CD14-positive monocyte (primary cell): ENCODE measurements around the gene SLC36A4. TPM values are rescaled to one million over a fixed set of nuclear protein-coding genes. Genes with fewer than 3 reads are reported as not detected.

Experiments
- DNase-seq, 3 donors: peaks; one replicate each; pipeline ENCODE4 v3.0.0-alpha.2; 2011 to 2022
- H2AFZ ChIP-seq: 2 replicates; pipeline ENCODE4 v1.6.0; 2012; ENCODE audit warnings: mild to moderate bottlenecking, low read depth, low read length, inconsistent platforms; ENCODE audit not compliant: insufficient read depth, poor library complexity, severe bottlenecking
- H3K27ac ChIP-seq, 2 donors: 1 replicate in 1 of 2; 2 replicates in 1 of 2; pipeline ENCODE4 v1.5.1; 2012 to 2013; ENCODE audit warnings: low read length in 2 of 2, control low read depth in 1 of 2, inconsistent platforms in 1 of 2, low read depth in 1 of 2, mild to moderate bottlenecking in 1 of 2
- H3K27me3 ChIP-seq, 2 donors: one replicate each; pipeline versions ENCODE4 v1.6.0 to v1.6.1; 2011 to 2013; ENCODE audit warnings: low read length in 2 of 2; ENCODE audit not compliant: control insufficient read depth in 2 of 2, insufficient read depth in 2 of 2
- H3K36me3 ChIP-seq, 2 donors: replicated peaks in 1 of 2; 1 replicate in 1 of 2; 2 replicates in 1 of 2; pipeline versions ENCODE4 v1.5.1 to v1.6.1; 2012 to 2013; ENCODE audit warnings: low read length in 2 of 2, control low read depth in 1 of 2, inconsistent platforms in 1 of 2, mild to moderate bottlenecking in 1 of 2; ENCODE audit not compliant: insufficient read depth in 2 of 2, control insufficient read depth in 1 of 2
- H3K4me1 ChIP-seq, 2 donors: 1 replicate in 1 of 2; 2 replicates in 1 of 2; pipeline versions ENCODE4 v1.5.1 to v1.6.1; 2012 to 2013; ENCODE audit warnings: low read length in 2 of 2, control low read depth in 1 of 2, inconsistent platforms in 1 of 2, mild to moderate bottlenecking in 1 of 2, moderate library complexity in 1 of 2; ENCODE audit not compliant: insufficient read depth in 2 of 2, control insufficient read depth in 1 of 2
- H3K4me2 ChIP-seq: replicated peaks from 2 replicates; pipeline ENCODE3; 2012; ENCODE audit warnings: low read length, moderate library complexity, mild to moderate bottlenecking; ENCODE audit not compliant: poor library complexity, severe bottlenecking; ENCODE audit errors: extremely low read depth
- H3K4me3 ChIP-seq, 3 experiments: fragments of 200-600 bp in 1 of 3; sonication (generic) in 1 of 3; replicated peaks in 1 of 3; 1 replicate in 2 of 3; 2 replicates in 1 of 3; pipeline ENCODE4 v1.5.1; 2011 to 2013; ENCODE audit warnings: low read length in 3 of 3, mild to moderate bottlenecking in 3 of 3, control low read depth in 2 of 3, low read depth in 2 of 3, inconsistent platforms in 1 of 3, moderate library complexity in 1 of 3
- H3K79me2 ChIP-seq: 2 replicates; pipeline ENCODE4 v1.6.0; 2012; ENCODE audit warnings: mild to moderate bottlenecking, control low read depth, inconsistent platforms, low read length, moderate library complexity; ENCODE audit not compliant: insufficient read depth
- H3K9ac ChIP-seq: 2 replicates; pipeline ENCODE4 v1.6.0; 2017; ENCODE audit warnings: low read length, mild to moderate bottlenecking; ENCODE audit not compliant: insufficient read depth, poor library complexity, severe bottlenecking
- H3K9me3 ChIP-seq, 2 donors: replicated peaks in 1 of 2; 1 replicate in 1 of 2; 2 replicates in 1 of 2; pipeline versions ENCODE4 v1.5.1 to v1.6.1; 2012 to 2013; ENCODE audit warnings: low read length in 2 of 2, control low read depth in 1 of 2; ENCODE audit not compliant: control insufficient read depth in 1 of 2, insufficient read depth in 1 of 2
- H4K20me1 ChIP-seq: 2 replicates; pipeline ENCODE4 v1.6.0; 2012; ENCODE audit warnings: mild to moderate bottlenecking, low read length, control low read depth, moderate library complexity; ENCODE audit not compliant: insufficient read depth
- H3K27ac Mint-ChIP-seq, 7 donors: one replicate each; pipeline ENCODE4 v1.8.0; 2020; ENCODE audit warnings: mild to moderate bottlenecking in 7 of 7, mixed read lengths in 7 of 7, moderate library complexity in 6 of 7, inconsistent platforms in 2 of 7
- H3K27me3 Mint-ChIP-seq, 3 donors: one replicate each; pipeline ENCODE4 v1.8.0; 2021 to 2022; ENCODE audit warnings: low read depth in 3 of 3, mild to moderate bottlenecking in 3 of 3, mixed read lengths in 3 of 3, moderate library complexity in 3 of 3, inconsistent platforms in 1 of 3
- H3K36me3 Mint-ChIP-seq, 2 donors: one replicate each; pipeline ENCODE4 v1.8.0; 2020; ENCODE audit warnings: mixed read lengths in 2 of 2, inconsistent platforms in 1 of 2, mild to moderate bottlenecking in 1 of 2
- H3K4me1 Mint-ChIP-seq: one replicate; pipeline ENCODE4 v1.8.0; 2020; ENCODE audit warnings: mild to moderate bottlenecking, mixed read lengths
- H3K4me3 Mint-ChIP-seq, 2 donors: one replicate each; pipeline ENCODE4 v1.8.0; 2020; ENCODE audit warnings: mild to moderate bottlenecking in 2 of 2, mixed read lengths in 2 of 2, moderate library complexity in 1 of 2
- H3K9me3 Mint-ChIP-seq, 7 donors: one replicate each; pipeline ENCODE4 v1.8.0; 2020 to 2022; ENCODE audit warnings: mixed read lengths in 7 of 7, mild to moderate bottlenecking in 6 of 7, moderate library complexity in 6 of 7, inconsistent platforms in 2 of 7
- CTCF ChIP-seq: fragments of 200-600 bp; IDR thresholded peaks from one replicate; pipeline ENCODE4 v1.8.0; 2022; ENCODE audit warnings: antibody characterized with exemption, mild to moderate bottlenecking
- WGBS: methylation state at CpG from one replicate; pipeline ENCODE4 v1.1.5; 2013; ENCODE audit warnings: missing lambda C conversion rate; ENCODE audit not compliant: insufficient coverage; 5-methylcytosine and 5-hydroxymethylcytosine counted together
- intact Hi-C, 2 donors: fragments of 100-400 bp; cut with micrococcal nuclease; formaldehyde crosslinking; loops; one replicate each; pipeline versions ENCODE4 v1.15.0 to v1.15.1; 2023
- polyA plus RNA-seq, 3 donors: library from polyadenylated mRNA; depleted of rRNA in 1 of 3; unstranded in 2 of 3; stranded (reverse) in 1 of 3; fragments of 300-500 nt in 2 of 3; fragments of >200 nt in 1 of 3; fragmentation: Illumina TruSeq in 2 of 3; gene quantifications; 1 replicate in 2 of 3; 2 replicates in 1 of 3; pipeline ENCODE4 v1.2.3, GENCODE V29; 2012 to 2021

SLC36A4 gene
- polyA plus RNA-seq, 3 donors, result 21.1 to 65.2 (median 62.0) TPM

- H3K36me3 Mint-ChIP-seq, result peaks cover 19 to 28% of the 10 kb centered on the region in 2 donors
- H3K9me3 ChIP-seq, result no peaks in the 10 kb centered on the region
- no peak overlapping the region for H3K27ac Mint-ChIP-seq
- H3K79me2 ChIP-seq, result no peaks in the 10 kb centered on the region
- TF ChIP-seq CTCF, result no peak
- no peak overlapping the region for H3K9ac ChIP-seq
- H3K27me3 ChIP-seq, result no peaks in the 10 kb centered on the region
- no peak overlapping the region for H3K4me3 ChIP-seq
- H3K9me3 Mint-ChIP-seq, result no peaks in the 10 kb centered on the region
- intact Hi-C loops, result no loop called here
- no peak overlapping the region for H3K4me2 ChIP-seq
- DNase-seq, result no peak
- no peak overlapping the region for H2AFZ ChIP-seq
- H3K4me3 Mint-ChIP-seq, result no peak overlapping the region
- no peaks in the 10 kb centered on the region for H3K27me3 Mint-ChIP-seq
- no peaks in the 10 kb centered on the region for H3K4me1 Mint-ChIP-seq
- H3K36me3 ChIP-seq, result peaks cover 24 to 35% of the 10 kb centered on the region in 2 donors
- H4K20me1 ChIP-seq, result no peaks in the 10 kb centered on the region
- no peak overlapping the region for H3K27ac ChIP-seq
- no peaks in the 10 kb centered on the region for H3K4me1 ChIP-seq
Observed at GRCh38 chr11:93143186-93143585, 54.6 kb downstream of the SLC36A4 start.

GRCh38 chr11:93133488-93134109 lies 64.2 kb downstream of the SLC36A4 start:
- Histone ChIP-seq H3K9ac (no peak overlapping the region), H3K27ac (no peak overlapping the region), H3K27me3 (no peaks in the 10 kb centered on the region), H3K4me3 (no peak overlapping the region), H3K79me2 (no peaks in the 10 kb centered on the region), H2AFZ (no peak overlapping the region), H3K4me1 (no peaks in the 10 kb centered on the region), H3K4me2 (no peak overlapping the region), H4K20me1 (no peaks in the 10 kb centered on the region), H3K9me3 (no peaks in the 10 kb centered on the region), H3K36me3 (no peaks in the 10 kb centered on the region)
- Mint-ChIP-seq H3K27me3 (peaks cover 0 to 5% (median 3%) of the 10 kb centered on the region in 3 donors), H3K36me3 (peaks cover 13 to 16% of the 10 kb centered on the region in 2 donors), H3K9me3 (no peaks in the 10 kb centered on the region), H3K4me1 (no peaks in the 10 kb centered on the region), H3K4me3 (no peak overlapping the region), H3K27ac (no peak overlapping the region)
- no peak for DNase-seq
- WGBS, result no CpG with 5 or more reads among the region's 4 CpGs
- intact Hi-C loops, result no loop called here
- TF ChIP-seq CTCF, result no peak
